ENCODE results near the gene CLRN3.

DNA sequence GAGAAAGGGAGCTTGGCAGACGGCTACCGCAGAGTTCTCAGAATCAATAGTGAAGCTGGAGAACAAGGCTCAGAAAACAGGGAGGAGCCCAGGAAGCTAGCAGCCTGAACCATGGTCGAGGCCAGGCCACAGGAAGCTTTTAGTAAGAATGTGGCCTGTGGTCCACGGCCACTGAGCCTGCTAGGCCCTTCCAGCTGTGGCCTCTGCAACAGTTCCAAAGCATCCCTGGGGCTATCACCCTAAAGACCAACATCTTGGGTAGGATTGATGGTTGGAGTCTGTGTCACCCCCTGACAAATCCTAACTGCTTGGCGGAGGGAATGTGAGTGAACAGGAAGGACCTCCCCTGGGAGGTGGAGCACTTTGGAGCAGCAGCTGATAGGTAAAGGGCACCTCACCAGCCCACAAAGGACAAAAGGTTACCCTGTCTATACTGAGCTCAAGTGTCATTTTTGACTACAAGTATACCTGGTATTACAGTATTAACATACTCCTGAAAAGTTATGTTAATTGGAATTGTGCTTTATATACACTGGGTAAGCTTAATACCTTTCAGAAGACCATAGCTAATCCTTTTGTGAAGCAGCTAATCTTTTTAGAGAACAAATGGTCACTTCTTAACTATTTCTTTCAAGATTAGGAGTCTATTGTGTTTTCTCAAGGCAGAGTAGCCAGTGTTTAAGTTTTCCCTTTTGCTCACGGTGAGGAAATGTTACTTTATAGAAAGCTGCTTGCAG lies 32.9 kb upstream of the CLRN3 start:
- TF ChIP-seq, protein P1, sequence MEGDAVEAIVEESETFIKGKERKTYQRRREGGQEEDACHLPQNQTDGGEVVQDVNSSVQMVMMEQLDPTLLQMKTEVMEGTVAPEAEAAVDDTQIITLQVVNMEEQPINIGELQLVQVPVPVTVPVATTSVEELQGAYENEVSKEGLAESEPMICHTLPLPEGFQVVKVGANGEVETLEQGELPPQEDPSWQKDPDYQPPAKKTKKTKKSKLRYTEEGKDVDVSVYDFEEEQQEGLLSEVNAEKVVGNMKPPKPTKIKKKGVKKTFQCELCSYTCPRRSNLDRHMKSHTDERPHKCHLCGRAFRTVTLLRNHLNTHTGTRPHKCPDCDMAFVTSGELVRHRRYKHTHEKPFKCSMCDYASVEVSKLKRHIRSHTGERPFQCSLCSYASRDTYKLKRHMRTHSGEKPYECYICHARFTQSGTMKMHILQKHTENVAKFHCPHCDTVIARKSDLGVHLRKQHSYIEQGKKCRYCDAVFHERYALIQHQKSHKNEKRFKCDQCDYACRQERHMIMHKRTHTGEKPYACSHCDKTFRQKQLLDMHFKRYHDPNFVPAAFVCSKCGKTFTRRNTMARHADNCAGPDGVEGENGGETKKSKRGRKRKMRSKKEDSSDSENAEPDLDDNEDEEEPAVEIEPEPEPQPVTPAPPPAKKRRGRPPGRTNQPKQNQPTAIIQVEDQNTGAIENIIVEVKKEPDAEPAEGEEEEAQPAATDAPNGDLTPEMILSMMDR (IDR thresholded peaks at IDR 0.05; ENCODE audit: poor library complexity) = no peak
- TF ChIP-seq EZH2phosphoT487 (IDR thresholded peaks at IDR 0.05; ENCODE audit: low read depth, severe bottlenecking, unreplicated experiment) = no peak
